GM18873 (cell line): ENCODE measurements around the gene VWA2.

Experiments
- ATAC-seq: cut with Tn5 transposase; IDR thresholded peaks from one replicate; pipeline ENCODE4 v1.9.1; 2021; ENCODE audit warnings: mild to moderate bottlenecking, moderate library complexity, moderate number of reproducible peaks; ENCODE audit not compliant: unreplicated experiment, low FRiP score

Gene VWA2

DNA sequence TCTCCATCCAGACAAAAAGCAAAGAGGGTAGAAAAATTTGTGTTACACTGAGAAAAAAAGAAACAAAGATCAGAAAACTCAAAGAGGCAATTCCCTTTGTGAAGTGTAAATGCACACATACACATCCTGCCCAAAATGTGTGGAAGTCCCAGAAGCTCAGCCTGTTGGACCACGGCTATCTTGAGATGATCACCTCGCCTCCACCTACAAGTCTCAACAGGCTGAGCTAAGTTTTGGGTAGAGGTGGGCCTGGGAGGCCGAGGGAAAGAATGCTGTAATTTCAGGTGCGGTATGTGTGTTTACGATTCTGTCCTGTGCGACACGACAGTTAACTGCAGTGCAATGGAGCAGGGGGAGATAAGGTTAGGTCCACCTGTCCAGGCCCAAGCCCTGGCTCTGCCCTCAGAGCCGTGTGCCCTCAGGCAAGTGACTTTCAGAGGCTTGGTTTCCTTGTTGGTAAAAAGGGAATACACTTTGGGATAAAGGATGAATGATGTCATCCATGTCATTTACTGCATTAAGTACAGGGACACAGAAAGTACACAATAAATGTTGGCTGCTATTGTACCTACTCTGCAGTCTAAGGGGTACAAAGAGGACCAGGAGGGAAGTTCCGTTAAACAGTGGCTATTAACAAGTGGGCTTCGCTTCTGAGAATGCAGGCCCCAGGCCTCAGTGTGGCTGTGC is 97.9 kb downstream of the VWA2 start:
- ATAC-seq: no peak

DNA sequence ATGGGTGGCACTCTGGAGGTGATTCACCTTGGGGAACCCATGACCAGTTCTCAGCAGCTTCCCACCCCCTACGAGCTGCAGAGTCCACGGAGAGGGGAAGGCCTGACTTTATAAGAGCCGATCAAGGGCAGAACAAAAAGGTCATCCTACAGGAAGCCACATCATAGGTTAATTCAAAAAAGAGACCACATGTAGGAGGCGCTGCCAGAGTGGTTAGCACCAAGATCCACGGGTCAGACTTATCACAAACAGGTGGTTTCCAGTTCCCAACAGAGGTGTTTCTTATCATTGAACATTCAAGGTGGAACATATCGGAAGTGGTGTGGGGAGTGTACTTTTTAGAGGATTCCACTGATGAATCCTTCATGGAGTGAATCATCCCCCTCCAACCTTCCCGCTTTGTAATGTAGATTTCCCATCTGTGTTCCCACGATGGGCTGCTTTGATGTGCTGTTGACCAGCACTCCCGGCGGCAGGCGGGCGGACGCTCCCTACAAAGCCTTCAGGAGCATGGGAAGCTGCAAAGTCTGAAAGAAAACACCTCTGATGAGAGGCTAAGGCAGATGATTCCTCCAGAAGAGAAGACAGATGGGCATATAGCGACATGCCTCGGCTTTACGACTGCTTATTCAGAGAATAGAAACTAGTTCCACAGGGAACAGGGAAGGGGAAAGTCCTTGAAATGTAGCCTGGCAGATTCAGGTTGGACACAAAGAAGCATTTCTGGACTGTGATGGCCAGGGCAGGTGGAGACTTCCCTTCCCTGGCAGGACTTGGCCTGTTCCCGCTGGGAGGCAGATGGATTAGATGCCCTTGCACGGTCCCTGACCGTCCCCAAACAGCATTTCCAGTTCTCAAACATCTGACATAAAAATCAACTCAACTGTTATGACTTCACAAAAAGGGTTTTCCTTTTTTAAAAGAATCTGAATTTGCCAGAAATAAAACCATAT is 98.7 kb downstream of the VWA2 start:
- no peak for ATAC-seq

DNA sequence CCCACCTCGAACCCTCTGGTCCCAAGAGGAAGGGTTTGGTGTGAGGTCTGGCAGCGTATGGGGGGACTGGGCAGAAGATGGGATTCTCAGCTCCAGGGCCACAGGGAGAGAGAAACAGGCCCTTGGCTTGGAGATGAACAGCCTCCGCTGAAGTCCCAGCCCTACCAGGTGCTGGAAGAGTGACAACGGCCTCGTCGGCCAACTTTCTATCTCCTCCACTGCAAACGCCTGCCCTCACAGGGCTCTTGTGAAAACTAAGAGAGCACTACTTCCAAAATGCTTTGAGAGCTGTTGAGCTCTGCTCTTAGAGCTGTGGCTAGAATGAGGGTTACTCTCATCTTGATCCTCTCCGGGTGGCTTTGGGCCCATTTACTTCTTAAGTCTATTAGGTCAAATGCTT is 101.8 kb downstream of the VWA2 start:
- ATAC-seq: no peak
